ENCODE results near the gene CST7.

GRCh38 chr20:24943731-24944130 is 5.3 kb upstream of the CST7 start:
- TF ChIP-seq CTCF (IDR thresholded peaks at IDR 0.05; ENCODE audit: low read depth, low read length, poor library complexity, severe bottlenecking) (no peak), EZH2phosphoT487 (IDR thresholded peaks at IDR 0.05; ENCODE audit: borderline replicate concordance, low read length) (no peak)
